Measurements from ENCODE around the gene BORCS6.
A peak's percentile ranks its signal among the peaks of the same experiment; 100 is the strongest.
"Not testable (repeated sequence)": the region's sequence is repeated elsewhere in the genome, so short reads cannot be mapped to it uniquely, and the experiment has no call there.

BORCS6 gene
- 1.8 to 20.6 (median 12.0) reads per million in 17 experiments for total RNA-seq

GRCh38 chr17:8189711-8190477, at the start of gene BORCS6:
Gene BORCS6 (minus strand): TSS chr17:8190180. CDS start chr17:8190140, 40 bp downstream.
- DNase-seq = peak; percentile 97 to 99 (median 98)

GRCh38 chr17:8237886-8238285, 47.9 kb upstream of the BORCS6 start:
- DNase-seq = no peak

GRCh38 chr17:8237175-8237574, 47.2 kb upstream of the BORCS6 start:
- DNase-seq = no peak

DNA sequence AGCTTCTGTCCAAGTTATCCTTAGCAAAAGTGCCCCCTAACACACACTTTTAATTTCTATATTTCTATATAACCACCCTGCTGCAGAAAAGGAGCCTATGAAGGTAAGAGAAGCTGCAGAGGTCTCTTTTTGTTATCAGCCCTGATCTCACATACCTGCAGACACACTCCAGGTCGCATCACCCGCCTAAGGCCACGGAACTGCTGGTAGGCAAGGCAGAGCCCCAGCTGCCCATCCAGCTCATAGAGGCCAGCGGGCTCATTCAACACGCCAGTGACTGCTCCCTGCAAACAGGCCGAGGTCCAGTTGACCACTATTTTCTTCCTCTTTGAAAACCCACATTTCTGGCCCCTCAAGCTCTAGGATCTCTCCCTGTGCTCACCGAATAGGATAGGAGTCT, 45.7 kb upstream of the BORCS6 start:
- DNase-seq = no peak

DNA sequence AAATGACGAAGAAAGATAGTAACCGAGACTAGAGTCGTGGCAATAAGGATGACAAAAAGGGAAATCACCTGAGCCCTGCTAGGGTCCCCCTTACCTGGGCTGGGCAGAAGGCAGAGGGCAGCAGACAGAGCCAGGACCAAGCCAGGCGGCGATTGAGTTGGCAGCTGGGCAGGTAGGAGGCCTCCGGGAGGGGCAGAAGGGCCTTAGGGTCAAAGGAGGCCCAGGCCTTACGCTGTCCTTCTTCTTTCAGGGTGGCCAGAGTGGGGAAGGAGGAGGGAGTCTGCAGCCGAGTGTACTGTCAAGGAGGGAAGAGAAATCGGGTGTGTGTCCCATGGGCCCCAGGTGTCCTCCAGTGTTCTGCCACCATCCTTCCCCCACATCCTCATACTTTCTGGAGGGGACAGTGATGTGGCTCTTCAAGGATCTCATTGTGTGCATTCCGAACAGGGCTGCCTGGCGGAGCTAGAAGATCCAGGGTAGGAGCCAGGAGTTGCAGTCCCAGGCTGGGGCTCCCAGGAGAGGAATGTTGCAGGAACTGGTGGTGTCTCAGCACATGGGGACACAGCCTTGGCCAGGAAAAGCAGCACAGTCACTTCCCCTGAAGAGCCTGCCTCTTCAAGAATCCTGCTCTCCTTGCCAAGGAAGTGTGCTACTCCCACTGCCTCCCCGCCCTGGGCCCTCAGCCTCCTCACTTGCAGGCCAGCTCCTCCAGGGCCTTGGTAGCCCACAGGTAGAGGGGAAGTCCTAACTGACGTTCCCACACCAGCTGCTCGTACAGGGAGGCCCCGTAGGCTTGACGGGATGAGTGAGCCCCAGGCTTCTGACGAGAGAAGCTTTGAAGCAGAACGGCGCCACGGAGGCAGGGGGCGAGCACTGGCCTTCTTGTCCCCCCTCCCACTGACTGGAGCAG, 44.6 kb upstream of the BORCS6 start:
- no peak for DNase-seq

DNA sequence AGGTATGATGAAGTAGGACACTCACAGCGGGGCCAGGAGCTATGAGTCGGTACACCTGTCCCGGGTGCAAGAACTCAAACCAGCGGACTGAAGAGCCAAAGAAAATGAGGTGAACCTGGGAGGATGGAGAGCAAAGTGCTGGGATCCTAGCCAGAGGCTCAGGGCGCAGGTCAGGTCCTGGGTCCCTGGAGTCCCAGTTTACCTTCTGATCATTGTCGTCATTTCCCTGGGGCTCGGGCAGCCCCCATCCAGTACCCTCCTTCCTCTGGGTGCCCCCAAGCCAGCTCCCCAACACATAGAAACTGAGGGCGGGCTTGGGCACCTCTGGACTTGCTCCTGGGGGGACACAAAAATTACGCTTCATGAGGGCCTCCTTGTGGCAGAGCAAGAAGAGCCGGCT, 41.7 kb upstream of the BORCS6 start:
- no peak for DNase-seq

- DNase-seq = no peak
These were observed 37.2 kb upstream of the BORCS6 start for GRCh38 chr17:8227238-8227581.

GRCh38 chr17:8226536-8227237, 36.7 kb upstream of the BORCS6 start:
- peak; percentile 89 to 94 (median 90) for DNase-seq

- DNase-seq = peak; percentile 65 to 77 (median 68)
These were observed 36.0 kb upstream of the BORCS6 start for GRCh38 chr17:8225813-8226535.

- DNase-seq = no peak
These were observed 35.2 kb upstream of the BORCS6 start for GRCh38 chr17:8224891-8225812.

DNA sequence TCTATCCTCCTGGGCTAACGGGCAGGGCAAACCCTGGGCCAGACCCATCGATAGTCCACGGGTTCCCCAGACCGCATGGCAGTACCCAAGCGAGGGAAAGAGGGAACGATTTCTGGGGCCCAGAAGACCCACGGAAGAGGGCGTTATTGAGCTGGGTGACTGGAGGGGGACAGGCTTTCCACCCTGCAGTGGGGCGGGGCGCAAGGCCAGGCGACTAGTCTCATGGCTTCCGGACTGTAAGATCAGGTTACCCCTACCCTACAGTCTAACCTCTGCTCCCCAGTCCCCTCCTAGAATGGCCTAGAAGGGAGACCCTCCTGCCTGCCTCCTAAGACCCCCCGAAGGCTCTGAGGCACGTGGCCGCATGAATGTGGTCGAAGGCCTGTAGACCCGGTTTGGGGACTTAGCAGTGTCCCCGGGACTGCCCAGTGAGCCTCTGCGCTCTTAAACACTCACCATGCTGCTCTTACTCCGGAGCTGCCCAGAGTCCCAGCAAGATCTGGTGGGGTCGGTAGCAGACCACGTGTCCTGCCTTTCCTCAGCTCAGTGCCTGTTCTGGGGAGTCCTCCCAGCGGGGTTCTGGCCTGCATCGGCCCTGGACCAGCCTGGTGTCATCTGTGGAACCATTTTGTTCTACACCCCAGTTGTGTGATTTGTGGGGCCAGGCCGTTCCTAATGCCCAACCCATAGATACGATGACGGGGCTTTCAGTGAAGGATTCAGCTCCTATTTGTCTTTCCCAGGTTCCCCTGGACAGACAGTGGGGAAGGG, 33.6 kb upstream of the BORCS6 start:
- peak; percentile 59 to 81 (median 70) for DNase-seq

DNA sequence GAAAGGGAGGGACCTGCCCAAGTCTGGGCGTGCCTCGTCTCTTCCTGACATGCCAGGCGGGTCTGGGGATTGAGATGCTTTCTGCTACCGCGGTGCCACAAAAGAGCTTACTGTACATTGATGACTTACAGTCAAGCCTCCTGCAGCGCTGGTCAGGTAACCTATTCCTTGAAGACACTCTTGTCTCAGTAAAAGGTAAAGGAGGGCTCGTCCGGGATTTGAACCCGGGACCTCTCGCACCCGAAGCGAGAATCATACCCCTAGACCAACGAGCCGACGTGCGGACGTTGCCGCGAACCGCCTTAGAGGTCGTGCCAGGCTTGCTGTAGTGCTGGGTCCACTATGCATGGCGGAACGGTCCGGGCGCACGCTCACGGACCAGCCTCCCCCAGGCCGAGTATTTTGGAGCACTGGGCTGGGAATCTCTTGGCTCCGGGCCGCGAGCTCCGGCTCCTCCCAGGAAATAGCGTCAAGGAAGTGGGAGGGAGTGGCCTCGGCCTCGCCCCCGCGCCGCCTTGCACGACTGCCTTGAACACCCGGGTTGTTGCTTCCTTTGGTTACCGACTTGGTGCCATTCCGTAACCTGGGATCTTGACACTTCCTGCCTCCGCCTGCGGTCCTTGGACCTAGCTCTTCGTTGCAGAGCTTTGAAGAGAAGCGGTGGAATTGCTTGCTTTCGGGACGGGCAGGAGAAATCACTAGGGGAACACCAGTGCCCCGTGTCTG, 32.8 kb upstream of the BORCS6 start:
- DNase-seq = peak; percentile 96 to 98 (median 98)

GRCh38 chr17:8222380-8222629, 32.3 kb upstream of the BORCS6 start:
- peak in 1 of 4 experiments; percentile 87 for DNase-seq

- DNase-seq = peak; percentile 85 to 91 (median 90)
These were observed 31.8 kb upstream of the BORCS6 start for GRCh38 chr17:8221663-8222379.

DNA sequence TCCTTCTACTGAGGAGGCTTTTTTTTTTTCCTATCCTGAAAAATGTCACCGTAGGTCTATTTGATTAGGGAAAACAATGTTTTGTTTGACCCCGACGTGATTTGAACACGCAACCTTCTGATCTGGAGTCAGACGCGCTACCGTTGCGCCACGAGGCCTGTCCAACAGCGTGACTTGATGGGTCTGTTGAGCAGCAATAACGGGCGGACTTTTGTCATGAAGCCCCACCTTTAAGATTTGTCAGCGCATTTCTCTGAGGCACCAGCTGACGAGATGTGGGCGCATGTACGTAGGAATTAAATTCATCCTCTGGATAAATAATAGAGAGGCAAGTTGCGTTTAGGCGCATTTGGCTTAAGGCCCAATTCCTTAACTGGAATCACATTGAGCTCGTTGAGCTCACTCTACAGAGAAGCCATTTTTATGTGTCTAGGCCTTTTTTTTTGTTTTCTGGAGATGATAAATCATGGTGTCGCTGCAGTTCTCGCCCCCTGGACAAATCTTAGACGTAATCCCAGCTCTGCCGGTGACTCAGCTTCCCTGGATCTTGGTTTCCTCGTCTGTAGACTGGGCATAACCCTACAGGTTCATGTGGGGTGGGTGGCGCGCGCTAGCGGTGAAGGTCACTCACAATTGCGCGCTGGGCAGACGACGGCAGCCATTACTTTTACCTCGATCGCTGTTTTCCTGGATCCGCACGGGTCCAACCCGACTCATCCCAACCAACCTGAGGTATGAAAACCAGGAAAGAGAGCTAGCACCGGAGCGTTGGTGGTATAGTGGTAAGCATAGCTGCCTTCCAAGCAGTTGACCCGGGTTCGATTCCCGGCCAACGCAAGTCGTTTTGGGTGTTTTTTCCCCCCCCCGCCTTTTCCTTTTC, 31.0 kb upstream of the BORCS6 start:
- peak; percentile 89 to 96 (median 92) for DNase-seq

DNA sequence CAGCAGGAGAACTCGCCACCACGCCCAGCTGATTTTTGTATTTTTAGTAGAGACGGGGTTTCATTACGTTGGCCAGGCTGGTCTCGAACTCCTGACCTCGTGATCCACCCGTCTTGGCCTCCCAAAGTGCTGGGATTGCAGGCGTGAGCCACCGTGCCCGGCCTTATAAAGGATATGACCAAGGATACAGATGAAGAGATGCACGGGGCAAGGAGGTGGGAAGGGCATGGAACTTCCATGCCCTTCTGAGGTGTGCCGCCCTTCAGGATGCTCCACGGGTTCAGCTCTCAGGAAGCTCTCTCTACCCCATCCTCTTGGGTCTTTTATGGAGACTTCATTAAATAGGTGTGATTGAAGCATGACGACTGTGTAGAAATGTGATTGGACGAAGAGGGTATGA, 24.0 kb upstream of the BORCS6 start:
- DNase-seq = not testable (repeated sequence)

GRCh38 chr17:8212312-8213180, 22.6 kb upstream of the BORCS6 start:
- peak in 1 of 4 experiments; percentile 17 for DNase-seq
